GM19438 (cell line): Measurements from ENCODE around the gene ST6GALNAC1.
"Not testable (repeated sequence)": the region's sequence is repeated elsewhere in the genome, so short reads cannot be mapped to it uniquely, and the experiment has no call there.

Source experiments
- ATAC-seq: cut with Tn5 transposase; IDR thresholded peaks from one replicate; pipeline ENCODE4 v1.9.1; 2021; ENCODE audit warnings: low read depth; ENCODE audit not compliant: unreplicated experiment

The ST6GALNAC1 gene

DNA sequence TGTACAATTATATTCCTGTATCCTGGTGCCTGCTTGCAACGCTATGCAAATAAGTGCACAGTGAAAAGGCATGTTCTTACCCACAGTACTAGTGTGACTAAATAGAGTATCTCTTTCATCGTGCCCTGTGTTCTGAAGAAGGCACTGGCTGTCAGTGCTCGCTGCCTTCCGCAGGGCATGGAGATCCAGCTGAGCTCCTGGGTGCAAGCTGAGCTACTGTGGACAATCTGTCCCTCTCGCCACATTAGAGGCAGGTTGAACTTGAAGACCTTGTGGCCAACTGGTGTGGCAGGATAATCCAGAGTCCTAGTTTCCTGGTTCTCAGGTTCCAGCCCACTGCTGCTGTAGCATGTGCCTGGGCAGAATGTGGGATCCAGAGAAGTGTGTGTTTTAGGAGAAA is 1.9 kb upstream of the ST6GALNAC1 start:
- no peak for ATAC-seq

DNA sequence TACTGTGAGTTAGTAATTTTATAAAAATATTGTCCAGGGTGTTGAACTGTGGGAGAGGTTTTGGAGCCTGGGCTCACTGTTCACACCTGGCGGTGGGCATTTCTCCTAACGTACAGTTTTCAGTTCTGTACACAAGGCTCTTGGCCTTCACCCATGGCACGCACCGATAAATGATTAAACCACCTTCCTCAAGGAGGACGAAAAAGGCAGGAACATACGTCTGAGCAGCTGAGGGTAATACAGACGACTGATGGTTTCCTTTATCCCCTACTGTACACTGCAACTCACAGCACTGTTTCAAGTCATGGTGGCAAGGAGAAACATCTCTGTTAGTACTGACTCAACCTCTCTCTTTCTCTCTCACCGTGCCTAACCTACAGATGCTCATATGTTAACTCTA is 1.4 kb upstream of the ST6GALNAC1 start:
- no peak for ATAC-seq

DNA sequence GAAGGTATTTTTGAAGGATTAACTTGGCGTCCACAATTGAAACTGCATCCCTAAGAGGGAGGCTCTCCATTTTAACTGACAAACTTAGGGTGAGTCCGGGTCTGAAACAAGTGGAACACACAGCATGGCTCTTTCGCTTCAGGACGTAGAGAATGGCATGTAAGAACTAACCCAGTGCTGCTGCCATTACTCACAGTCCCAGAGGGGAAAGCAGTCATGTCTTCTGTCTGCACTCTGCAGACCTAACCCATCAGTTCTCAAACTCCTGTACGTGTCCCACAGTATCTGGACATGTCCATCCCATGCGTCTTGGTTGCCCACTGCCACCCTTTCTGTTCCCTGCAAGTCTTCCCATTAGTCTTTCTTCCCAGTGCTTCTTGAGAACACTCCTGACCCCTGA is 563 bp downstream of the ST6GALNAC1 start:
- ATAC-seq = no peak

DNA sequence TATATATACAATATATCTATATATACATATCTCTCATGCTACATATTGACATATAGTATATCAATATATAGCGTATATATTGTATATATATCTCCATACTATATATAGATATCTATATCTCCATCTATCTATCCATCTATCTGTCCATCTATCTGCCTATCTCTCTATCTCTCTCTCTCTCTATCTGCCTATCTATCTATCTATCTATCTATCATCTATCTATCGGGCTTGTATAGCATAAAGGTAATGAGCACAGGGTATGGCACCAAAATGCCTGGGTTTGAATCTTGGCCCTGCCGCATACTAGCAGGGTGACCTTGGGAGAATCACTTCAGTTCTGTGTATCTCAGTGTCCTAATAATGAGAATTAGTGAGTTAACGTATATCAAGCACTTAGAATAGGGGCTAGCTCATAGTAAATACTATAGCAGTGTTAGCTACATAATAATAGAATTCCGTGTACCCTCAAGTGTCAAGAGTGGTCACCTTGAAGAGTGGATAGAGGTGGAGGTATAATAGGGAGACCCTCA is 1.5 kb downstream of the ST6GALNAC1 start:
- ATAC-seq = no peak

DNA sequence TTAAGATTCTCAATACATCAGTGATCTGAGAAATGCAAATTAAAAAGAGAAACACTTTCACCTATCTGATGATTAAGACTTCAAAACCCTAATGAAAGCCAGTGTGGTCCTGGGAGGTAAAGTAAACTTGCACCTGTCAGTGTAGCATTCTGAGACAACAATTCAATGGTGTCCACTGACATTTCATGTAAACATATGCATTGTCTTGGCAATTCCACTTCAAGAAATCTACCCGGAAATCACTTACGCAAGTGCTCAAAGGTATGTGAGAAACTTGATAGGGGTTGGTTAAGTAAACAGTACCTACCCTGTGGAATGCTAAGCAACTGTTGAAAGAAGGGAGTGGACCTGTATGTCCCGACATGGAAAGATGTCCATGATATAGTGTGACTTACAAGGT is 2.1 kb downstream of the ST6GALNAC1 start:
- no peak for ATAC-seq

DNA sequence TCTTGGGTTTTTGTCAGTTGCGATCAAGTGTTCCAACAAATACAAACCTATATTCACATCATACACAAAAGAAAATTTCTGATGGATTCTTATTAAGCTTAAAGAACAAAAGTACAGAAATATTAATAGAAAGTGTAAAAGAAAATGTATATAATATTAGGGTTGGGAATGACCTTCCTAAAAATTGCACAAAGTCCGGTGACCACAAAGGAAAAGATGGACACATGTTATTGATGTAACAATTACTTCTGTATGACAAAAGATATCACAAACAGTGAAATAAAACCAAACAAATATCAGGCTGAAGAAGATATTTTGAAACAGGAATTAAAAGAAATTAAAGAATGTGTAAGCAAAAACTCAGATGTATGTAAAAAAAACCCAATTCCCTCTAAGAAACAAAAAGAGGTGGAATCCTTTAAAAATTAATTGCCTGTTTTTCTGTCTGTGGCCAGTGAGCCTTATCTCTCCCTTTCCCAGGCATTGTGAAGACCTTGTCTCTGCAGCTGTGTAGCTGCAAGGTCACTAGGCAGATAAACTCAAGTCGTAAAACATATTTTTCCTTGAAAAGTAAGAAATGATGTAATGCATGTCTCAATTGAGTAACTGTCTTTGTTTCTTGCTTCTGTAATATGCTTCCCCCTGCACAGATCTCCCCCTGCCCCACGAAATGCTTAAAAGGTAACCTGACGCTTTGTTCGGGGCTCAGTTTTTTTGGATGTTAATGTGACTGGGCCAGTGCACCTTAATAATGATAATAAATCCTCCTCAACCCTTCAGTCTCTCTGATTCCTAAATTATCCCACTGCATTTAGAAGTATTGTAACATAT is 2.8 kb downstream of the ST6GALNAC1 start:
- no peak for ATAC-seq

DNA sequence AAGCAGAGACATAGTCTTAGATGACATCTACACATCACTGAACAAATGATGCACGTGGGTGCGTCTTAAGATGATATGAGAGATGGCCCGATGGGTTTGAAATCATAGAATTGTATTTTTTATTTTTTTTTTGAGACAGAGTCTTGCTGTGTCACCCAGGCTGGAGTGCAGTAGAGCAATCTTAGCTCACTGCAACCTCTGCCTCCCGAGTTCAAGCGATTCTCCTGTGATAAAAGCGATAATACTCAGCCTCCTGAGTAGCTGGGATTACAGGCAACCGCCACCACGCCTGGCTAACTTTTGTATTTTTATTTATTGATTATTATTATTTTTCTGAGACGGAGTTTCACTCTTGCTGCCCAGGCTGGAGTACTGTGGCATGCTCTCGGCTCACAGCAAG is 5.3 kb downstream of the ST6GALNAC1 start:
- no peak for ATAC-seq

DNA sequence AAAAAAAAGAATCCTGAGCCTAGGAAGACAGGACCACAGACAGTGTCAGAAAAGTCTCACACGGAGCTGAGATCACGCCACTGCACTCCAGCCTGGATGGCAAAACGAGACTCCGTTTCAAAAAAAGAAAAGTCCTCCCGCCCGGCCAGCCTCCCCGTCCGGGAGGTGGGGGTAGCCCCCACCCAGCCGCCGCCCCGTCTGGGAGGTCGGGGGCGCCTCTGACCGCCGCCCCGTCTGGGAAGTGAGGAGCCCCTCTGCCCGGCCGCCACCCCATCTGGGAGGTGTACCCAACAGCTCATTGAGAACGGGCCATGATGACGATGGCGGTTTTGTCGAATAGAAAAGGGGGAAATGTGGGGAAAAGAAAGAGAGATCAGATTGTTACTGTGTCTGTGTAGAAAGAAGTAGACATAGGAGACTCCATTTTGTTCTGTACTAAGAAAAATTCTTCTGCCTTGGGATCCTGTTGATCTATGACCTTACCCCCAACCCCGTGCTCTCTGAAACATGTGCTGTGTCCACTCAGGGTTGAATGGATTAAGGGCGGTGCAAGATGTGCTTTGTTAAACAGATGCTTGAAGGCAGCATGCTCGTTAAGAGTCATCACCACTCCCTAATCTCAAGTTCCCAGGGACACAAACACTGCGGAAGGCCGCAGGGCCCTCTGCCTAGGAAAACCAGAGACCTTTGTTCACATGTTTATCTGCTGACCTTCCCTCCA is 6.9 kb downstream of the ST6GALNAC1 start:
- not testable (repeated sequence) for ATAC-seq

DNA sequence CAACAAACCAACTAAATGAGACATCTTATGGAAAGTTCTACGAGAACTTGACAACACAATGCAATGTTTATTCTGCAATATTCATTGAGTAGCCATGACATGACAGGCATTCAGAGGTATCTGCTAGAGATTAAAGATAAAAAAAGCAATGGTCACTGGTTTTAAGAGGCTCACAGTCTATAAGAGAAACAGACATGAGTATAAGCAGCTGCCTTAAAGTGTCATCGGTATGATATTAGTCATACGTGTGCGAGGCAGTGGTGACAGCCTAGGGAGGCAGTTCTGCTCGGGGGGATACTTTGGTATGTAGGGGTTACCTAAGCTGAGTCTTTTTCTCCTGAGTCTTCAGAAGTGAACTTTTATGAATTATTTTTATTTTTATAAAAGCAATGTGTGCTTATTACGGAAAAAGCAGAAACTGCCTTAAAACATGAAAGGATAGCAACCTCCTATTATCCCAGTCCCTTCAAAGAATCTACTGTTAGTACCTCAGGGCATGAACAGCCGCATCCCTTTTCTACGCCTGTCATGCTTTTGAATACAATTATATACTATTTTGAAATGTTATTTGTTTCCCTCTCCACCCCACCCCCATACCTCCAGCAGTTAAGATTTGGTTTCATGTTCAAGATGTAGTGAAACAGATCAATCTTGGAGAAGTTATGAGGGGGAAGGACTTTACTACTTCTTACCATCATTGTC is 7.7 kb downstream of the ST6GALNAC1 start:
- no peak for ATAC-seq

DNA sequence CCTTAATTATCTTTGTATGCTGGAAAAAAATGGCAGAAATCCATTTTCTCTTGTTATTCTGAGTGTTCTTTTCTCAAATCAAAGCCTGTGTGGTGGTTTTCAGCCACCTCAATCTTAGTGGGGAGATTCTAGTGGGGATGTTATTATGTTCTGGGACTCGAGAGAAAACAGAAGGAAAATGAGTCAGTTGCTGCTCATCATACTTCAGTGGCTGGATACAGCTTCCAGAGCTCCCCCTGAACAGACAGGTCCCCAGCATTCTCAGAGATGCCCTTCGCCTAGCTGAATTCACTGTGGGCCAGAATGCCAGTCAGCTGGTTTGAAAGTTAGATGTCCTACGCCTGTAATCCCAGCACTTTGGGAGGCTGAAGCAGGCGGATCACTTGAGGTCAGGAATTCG is 8.5 kb downstream of the ST6GALNAC1 start:
- ATAC-seq = no peak

DNA sequence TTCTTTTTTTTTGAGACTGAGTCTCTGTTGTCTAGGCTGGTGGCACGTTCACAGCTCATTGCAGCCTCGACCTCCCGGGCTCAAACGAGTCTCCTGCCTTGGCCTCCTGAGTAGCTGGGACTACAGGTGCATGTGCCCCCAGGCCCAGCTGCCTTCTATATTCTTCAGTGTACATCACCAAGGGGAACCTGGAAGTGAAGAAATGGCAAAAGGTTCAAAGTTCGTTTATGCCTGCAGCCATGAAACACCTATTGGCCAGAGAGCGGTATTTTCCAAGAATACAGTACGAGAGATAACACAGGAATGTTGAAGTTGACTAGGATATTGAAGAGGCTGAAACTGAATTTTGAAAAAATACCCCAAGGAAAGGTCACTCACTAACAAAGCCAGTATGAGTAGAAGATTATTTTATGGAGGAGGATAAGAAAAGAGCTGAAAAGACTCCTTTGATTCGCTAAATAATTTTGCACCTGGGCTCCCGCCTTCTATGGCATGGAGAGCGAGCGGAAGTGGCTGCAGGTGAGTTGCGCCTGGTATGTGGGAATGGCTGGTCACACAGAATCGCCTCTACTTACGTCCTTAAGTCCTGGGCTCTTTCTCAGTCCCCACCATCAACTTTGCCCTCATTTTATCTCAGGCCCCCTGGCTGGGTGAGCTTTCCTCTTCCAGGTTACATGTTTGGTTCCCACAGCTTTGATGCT is 9.8 kb downstream of the ST6GALNAC1 start:
- no peak for ATAC-seq

DNA sequence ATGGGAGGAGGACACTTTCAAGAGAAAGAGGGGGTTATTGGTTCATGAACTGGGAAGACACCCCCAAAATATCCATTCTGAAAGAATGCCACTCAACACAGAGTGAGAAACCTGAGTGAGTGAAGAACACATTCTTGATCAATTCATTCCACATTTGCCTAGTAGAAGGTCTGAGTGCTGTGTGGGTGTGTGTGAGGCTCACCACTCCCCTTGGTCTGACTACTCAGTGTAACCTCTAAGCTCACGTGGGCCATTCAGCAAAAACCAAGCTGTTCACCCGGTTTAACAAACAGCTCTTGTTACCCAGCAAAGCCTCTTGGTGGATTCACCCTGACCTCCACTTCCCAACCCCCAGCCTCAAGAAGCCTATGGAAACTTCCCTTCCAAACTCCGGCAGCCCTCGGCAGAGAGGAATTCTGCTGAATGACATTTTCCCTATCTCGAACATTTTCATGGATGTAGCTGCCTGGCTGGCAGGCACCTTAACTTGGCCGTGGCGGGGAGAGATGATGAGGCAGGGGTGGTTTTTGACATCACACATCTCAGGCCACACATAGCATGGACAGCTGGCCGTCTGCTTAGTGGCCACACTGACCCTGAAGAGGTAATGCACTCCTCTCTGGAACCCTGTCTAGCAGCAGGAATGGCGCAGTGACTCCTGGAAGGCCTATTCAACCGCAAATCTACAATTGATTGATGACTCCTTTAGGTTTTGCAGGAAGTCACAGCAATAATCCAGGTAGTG is 11.6 kb downstream of the ST6GALNAC1 start:
- no peak for ATAC-seq

DNA sequence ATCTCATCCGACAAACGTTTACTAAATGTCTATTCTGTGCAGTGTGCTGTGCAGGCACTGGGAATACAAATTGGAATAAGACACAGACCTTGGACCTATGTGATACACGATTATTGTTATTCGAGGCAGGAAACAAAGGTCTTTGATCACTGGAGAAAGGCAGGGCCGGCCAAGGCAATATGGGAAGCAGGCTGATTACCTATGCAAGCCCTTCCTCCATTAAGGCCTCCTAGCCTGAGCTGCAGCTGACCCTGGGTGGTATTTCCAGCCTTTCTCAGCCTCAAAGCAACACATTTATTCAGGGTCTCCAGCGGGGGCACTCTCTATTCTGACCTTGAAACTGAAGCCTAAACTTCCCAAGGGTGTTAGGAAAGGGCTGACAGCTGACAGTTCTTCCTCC is 13.4 kb downstream of the ST6GALNAC1 start:
- ATAC-seq = no peak

DNA sequence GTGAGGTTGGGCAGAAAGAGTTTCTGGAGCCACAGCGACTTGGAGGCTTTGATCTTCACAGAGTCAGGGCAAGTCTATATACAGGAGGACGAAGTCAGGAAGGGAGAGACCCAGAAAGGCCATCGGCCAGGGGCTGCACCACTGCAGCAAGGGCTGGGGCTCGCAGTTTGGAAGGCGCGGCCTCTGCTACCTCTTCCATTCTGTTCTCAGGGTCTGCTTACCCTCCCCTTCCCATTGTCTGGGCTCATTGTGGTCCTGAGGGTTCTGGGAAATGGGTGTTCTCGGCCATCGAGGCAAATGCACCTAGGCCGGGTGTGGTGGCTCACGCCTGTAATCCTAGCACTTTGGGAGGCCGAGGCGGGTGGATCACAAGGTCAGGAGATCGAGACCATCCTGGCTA is 16.0 kb downstream of the ST6GALNAC1 start:
- ATAC-seq = no peak

DNA sequence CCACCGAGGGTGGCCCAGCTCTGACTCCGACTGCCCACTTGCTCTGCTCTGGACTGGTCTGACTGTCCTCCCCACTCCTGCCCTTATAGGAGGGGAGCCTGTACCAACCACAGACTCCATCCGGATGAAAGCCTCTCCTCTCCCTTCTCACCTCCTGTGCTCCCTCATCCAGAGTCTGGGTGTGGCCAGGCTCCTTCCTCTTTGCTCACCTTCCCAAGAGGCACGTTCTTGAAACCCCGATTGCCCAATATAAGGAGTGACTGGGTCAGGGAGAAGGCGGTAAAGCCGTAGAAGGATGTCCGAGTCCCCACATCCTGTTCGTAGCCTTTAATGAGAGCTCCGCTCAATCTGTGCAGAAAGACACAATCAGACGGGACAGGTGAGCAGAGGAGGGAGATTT is 17.1 kb downstream of the ST6GALNAC1 start:
- no peak for ATAC-seq

DNA sequence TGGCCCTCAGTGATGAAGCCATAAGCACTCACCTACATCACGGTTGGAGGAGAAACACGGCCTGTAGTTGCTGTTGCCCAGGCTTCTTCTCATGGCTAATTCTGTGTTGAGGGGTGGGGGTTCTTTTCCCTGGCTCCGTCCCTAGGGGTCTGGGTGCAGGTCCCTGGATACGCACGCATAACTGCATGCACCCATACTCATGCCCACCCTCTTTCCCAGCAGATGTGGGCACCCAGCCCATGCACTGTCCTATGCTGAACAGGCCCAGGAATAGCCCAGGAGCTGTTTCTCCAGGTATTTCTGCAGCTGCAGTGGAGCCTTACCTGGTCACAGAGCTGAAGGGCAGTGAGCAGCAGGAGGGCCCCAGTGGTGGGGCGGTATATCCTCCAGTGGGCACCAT is 18.1 kb downstream of the ST6GALNAC1 start:
- ATAC-seq = no peak

DNA sequence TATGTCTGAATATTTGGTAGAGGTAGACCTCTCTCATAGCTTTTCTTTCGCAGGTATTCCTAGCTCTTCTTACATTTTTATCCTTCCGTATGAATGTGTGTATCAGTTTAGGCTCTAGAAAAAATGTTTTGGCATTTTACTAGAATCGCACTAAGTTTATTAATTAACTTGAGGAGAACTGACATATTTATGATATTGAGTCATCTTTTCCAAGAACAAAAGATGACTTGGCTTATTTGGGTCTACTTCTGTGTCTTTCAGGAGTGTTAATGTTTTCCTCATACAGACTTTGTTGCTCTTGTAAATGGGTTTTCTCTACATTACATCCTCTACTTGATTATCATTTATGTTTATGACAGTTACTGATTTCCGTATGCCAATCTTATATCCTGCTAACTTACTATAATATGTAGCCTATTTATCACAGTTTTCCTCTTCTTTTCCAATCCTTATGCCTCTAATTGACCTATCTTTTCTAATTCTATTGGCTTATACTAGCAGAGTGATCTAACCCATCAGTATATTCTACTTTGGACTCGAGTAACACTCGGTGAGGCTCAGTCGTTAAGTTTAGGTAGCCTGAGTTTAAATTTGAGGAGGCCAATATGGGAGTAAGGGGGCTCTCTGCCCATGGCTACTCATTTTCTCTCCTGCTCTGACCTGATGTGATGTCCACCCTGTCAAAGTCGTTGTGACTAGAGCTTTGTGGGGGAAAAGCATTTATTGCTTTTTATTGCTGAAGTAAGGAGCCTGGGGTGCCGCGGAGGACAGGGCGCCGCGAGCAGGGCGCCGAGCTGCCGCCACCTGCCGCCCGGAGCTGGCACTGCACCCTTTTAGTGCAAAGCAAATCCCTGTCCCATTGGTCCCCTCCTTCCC is 20.0 kb downstream of the ST6GALNAC1 start:
- no peak for ATAC-seq

DNA sequence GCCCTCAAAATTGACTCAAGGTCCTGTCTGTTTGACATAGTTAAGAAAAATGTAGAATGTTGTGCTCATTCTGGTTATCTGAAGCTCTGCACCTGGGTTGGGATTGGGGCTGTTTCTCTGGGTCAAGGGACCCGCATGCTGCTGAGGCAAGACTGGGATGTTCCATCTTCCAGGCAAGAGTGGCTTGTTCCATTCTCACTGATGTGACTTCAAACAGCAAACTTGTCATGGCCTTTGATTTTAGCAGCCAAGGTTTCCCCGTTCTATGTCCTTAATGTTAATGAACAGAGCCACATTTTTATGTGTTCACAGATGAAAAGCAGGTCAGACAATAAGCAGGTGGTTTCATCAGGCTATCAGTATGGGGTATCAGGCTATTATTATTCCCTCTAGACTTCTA is 25.7 kb downstream of the ST6GALNAC1 start:
- ATAC-seq = no peak
